Testis (tissue), 3 donors: Measurements from ENCODE around the gene PRR23B. TPM values are rescaled to one million over a fixed set of nuclear protein-coding genes. Genes with fewer than 3 reads are reported as not detected.

Experiments
- DNase-seq: peaks from one replicate; pipeline ENCODE4 v3.0.0-alpha.2; 2019
- H3K27ac ChIP-seq, 2 donors: fragments of 200-600 bp; sonication (generic); one replicate each; pipeline ENCODE4 v1.5.1; 2019
- H3K27me3 ChIP-seq: fragments of 200-600 bp; sonication (generic); one replicate; pipeline ENCODE4 v1.5.1; 2019
- H3K36me3 ChIP-seq: fragments of 200-600 bp; sonication (generic); one replicate; pipeline ENCODE4 v1.5.1; 2017; ENCODE audit warnings: low read depth; ENCODE audit errors: missing control alignments
- H3K4me1 ChIP-seq: fragments of 200-600 bp; sonication (generic); one replicate; pipeline ENCODE4 v1.5.1; 2019
- H3K4me3 ChIP-seq, 2 donors: fragments of 200-600 bp; sonication (generic); one replicate each; pipeline ENCODE4 v1.5.1; 2017 to 2019
- H3K9me3 ChIP-seq: fragments of 200-600 bp; sonication (generic); one replicate; pipeline ENCODE4 v1.5.1; 2017
- POLR2A ChIP-seq: fragments of 450-650 bp; IDR thresholded peaks from one replicate; pipeline ENCODE4 v1.6.1; 2017; ENCODE audit warnings: antibody characterized with exemption, mild to moderate bottlenecking, moderate library complexity
- WGBS, 2 donors: methylation state at CpG; one replicate each; pipeline ENCODE4 v1.1.5; 2018; 5-methylcytosine and 5-hydroxymethylcytosine counted together
- intact Hi-C: fragments of 100-400 bp; cut with DNase I; formaldehyde crosslinking; loops from one replicate; pipeline ENCODE4 v1.15.1; 2023; ENCODE audit warnings: low total_unique reads
- polyA plus RNA-seq: library from polyadenylated mRNA; stranded (reverse); fragments of 350-450 nt; fragmentation: Illumina TruSeq; extraction: RNeasy Lipid Tissue Mini Kit (QIAGEN cat#74804); gene quantifications from one replicate; pipeline ENCODE4 v1.2.3, GENCODE V29; 2014; ENCODE audit warnings: low read depth, low replicate concordance; ENCODE audit not compliant: insufficient read depth
- total RNA-seq, 2 donors: library from RNA; depleted of rRNA; stranded (reverse); fragments of >200 nt; gene quantifications; one replicate each; pipeline ENCODE4 v1.2.3, GENCODE V29; 2016
- TF ChIP-seq, protein P1 (sequence below), 3 experiments: fragments of 450-650 bp in 2 of 3; fragments of 200-600 bp in 1 of 3; sonication (generic) in 1 of 3; IDR thresholded peaks; one replicate each; pipeline ENCODE4 v1.5.1; 2016 to 2019; ENCODE audit warnings: antibody characterized with exemption in 3 of 3, mild to moderate bottlenecking in 2 of 3, moderate library complexity in 1 of 3

The PRR23B gene
- total and polyA plus RNA-seq, 3 donors from 2014 or later = 0.93 to 3.7 (median 1.8) TPM

DNA sequence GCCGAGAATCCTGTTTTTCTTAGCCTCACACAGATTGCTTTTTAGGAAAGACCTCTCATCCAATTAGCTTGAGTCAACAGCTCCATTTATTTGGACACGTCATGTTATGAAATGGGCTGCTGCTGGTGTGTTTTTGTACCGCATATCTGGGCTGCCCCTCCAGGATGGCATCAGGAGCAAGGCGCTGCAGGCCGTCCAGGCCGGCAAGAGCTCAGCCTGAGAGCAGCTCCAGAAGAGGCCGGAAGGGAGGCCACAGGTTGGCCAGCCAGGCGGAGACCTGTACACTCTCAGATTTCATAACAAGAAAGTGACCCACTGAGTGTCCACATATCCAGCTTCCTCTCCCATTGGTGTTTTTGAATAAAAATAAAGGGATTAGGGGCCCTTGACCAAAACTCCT lies 45.4 kb downstream of the PRR23B start:
- H3K4me3 ChIP-seq = no peak overlapping the region
- intact Hi-C loops = no loop called here
- TF ChIP-seq, protein P1, sequence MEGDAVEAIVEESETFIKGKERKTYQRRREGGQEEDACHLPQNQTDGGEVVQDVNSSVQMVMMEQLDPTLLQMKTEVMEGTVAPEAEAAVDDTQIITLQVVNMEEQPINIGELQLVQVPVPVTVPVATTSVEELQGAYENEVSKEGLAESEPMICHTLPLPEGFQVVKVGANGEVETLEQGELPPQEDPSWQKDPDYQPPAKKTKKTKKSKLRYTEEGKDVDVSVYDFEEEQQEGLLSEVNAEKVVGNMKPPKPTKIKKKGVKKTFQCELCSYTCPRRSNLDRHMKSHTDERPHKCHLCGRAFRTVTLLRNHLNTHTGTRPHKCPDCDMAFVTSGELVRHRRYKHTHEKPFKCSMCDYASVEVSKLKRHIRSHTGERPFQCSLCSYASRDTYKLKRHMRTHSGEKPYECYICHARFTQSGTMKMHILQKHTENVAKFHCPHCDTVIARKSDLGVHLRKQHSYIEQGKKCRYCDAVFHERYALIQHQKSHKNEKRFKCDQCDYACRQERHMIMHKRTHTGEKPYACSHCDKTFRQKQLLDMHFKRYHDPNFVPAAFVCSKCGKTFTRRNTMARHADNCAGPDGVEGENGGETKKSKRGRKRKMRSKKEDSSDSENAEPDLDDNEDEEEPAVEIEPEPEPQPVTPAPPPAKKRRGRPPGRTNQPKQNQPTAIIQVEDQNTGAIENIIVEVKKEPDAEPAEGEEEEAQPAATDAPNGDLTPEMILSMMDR (IDR thresholded peaks at IDR 0.05) = no peak
- no peak for TF ChIP-seq POLR2A
- no peaks in the 10 kb centered on the region for H3K36me3 ChIP-seq
- no peaks in the 10 kb centered on the region for H3K27me3 ChIP-seq
- WGBS, 2 donors = 93 to 95% methylated on average over 8 of the region's 8 CpGs
- H3K4me1 ChIP-seq = no peaks in the 10 kb centered on the region
- DNase-seq = no peak
- no peaks in the 10 kb centered on the region for H3K9me3 ChIP-seq
- no peak overlapping the region for H3K27ac ChIP-seq

GRCh38 chr3:138974462-138974861 lies 46.3 kb downstream of the PRR23B start:
- no peaks in the 10 kb centered on the region for H3K27me3 ChIP-seq
- DNase-seq = no peak
- H3K27ac ChIP-seq = no peak overlapping the region
- H3K4me3 ChIP-seq = no peak overlapping the region
- H3K4me1 ChIP-seq = no peaks in the 10 kb centered on the region
- WGBS, 2 donors = 81 to 95% methylated on average over 5 of the region's 5 CpGs
- no peaks in the 10 kb centered on the region for H3K9me3 ChIP-seq
- intact Hi-C loops = no loop called here
- H3K36me3 ChIP-seq = no peaks in the 10 kb centered on the region
- no peak for TF ChIP-seq POLR2A
- TF ChIP-seq, protein P1 (IDR thresholded peaks at IDR 0.05) = no peak

- H3K27me3 ChIP-seq = no peaks in the 10 kb centered on the region
- no peak for DNase-seq
- H3K4me3 ChIP-seq = no peak overlapping the region
- H3K27ac ChIP-seq = no peak overlapping the region
- WGBS, 2 donors = 87 to 95% methylated on average over 5 of the region's 5 CpGs
- TF ChIP-seq, protein P1 (IDR thresholded peaks at IDR 0.05) = no peak
- TF ChIP-seq POLR2A = no peak
- H3K9me3 ChIP-seq = no peaks in the 10 kb centered on the region
- no peaks in the 10 kb centered on the region for H3K36me3 ChIP-seq
- no peaks in the 10 kb centered on the region for H3K4me1 ChIP-seq
- intact Hi-C loops = no loop called here
Measured at GRCh38 chr3:138972941-138973340, 47.8 kb downstream of the PRR23B start.

- WGBS, 2 donors = 68 to 79% methylated on average over 5 to 6 of the region's 6 CpGs
- no peak for DNase-seq
Measured at GRCh38 chr3:138971766-138972320, 48.9 kb downstream of the PRR23B start.

More at GRCh38 chr3:138971766-138972320, 48.9 kb downstream of the PRR23B start:
- Histone ChIP-seq H3K4me1 (no peaks in the 10 kb centered on the region), H3K9me3 (no peaks in the 10 kb centered on the region), H3K27ac (no peak overlapping the region), H3K4me3 (no peak overlapping the region), H3K27me3 (no peaks in the 10 kb centered on the region), H3K36me3 (no peaks in the 10 kb centered on the region)
- TF ChIP-seq POLR2A = no peak
- TF ChIP-seq, protein P1 (IDR thresholded peaks at IDR 0.05) = no peak
- intact Hi-C loops = no loop called here

Other genes with a start within 250 kb of the PRR23B start
- gene PIK3CB, start 186.0 kb downstream of the PRR23B start, total RNA-seq = 10 to 100 TPM; 25.9 to 27.7 TPM
- gene PIK3CB, start 186.0 kb downstream of the PRR23B start, polyA plus RNA-seq = 14.3 TPM
- 1 to 10 TPM; 1.9 to 2.6 TPM for gene FOXL2, start 73.8 kb downstream of the PRR23B start, total RNA-seq
- gene FOXL2, start 73.8 kb downstream of the PRR23B start, polyA plus RNA-seq = 1.3 TPM
- 1 to 10 TPM; 2.7 to 2.8 TPM for gene FOXL2NB, start 73.7 kb downstream of the PRR23B start, total RNA-seq
- 2.3 TPM for gene FOXL2NB, start 73.7 kb downstream of the PRR23B start, polyA plus RNA-seq
- 10 to 100 TPM in 1 of 2 donors, 1 to 10 TPM in 1; 6.6 to 14.8 TPM for gene PRR23A, start 14.7 kb downstream of the PRR23B start, total RNA-seq
- gene PRR23A, start 14.7 kb downstream of the PRR23B start, polyA plus RNA-seq = 2.8 TPM
- gene PRR23C, start 24.0 kb upstream of the PRR23B start, total RNA-seq = 1 to 10 TPM; 1.4 to 3.7 TPM
- gene PRR23C, start 24.0 kb upstream of the PRR23B start, polyA plus RNA-seq = 1.3 TPM